ENCODE results near the gene HDDC3. TPM values are rescaled to one million over a fixed set of nuclear protein-coding genes. Genes with fewer than 3 reads are reported as not detected.

The HDDC3 gene
- total RNA-seq, 1 experiment from 2014 or later = 5.3 TPM

GRCh38 chr15:90913398-90913944 is 18.9 kb downstream of the HDDC3 start:
- Histone ChIP-seq H3K4me1 (ENCODE audit: control insufficient read depth, insufficient read depth, low read length) (no peaks in the 10 kb centered on the region), H3K27ac (ENCODE audit: low read length) (no peak overlapping the region), H3K36me3 (ENCODE audit: control insufficient read depth, insufficient read depth, low read length) (peaks cover 5% of the 10 kb centered on the region), H3K27me3 (ENCODE audit: control insufficient read depth, insufficient read depth, low read length) (no peaks in the 10 kb centered on the region), H3K9me3 (ENCODE audit: control insufficient read depth, insufficient read depth, low read depth, low read length) (no peaks in the 10 kb centered on the region), H3K4me3 (ENCODE audit: low read depth in 2 of 2, low read length in 2 of 2) (no peak overlapping the region)
- POLR2A ChIA-PET = no interaction called here
- intact Hi-C loops (cut with micrococcal nuclease; ENCODE audit: unreplicated experiment) (no loop called here), in situ Hi-C loops (cut with HindIII; ENCODE audit: low pct_unique_long_range_greater_than_20kb, low sequenced_read_pairs) (no loop called here)
- no TSS peak for BruUV-seq (replicated peaks)
- TF ChIP-seq, protein P1, sequence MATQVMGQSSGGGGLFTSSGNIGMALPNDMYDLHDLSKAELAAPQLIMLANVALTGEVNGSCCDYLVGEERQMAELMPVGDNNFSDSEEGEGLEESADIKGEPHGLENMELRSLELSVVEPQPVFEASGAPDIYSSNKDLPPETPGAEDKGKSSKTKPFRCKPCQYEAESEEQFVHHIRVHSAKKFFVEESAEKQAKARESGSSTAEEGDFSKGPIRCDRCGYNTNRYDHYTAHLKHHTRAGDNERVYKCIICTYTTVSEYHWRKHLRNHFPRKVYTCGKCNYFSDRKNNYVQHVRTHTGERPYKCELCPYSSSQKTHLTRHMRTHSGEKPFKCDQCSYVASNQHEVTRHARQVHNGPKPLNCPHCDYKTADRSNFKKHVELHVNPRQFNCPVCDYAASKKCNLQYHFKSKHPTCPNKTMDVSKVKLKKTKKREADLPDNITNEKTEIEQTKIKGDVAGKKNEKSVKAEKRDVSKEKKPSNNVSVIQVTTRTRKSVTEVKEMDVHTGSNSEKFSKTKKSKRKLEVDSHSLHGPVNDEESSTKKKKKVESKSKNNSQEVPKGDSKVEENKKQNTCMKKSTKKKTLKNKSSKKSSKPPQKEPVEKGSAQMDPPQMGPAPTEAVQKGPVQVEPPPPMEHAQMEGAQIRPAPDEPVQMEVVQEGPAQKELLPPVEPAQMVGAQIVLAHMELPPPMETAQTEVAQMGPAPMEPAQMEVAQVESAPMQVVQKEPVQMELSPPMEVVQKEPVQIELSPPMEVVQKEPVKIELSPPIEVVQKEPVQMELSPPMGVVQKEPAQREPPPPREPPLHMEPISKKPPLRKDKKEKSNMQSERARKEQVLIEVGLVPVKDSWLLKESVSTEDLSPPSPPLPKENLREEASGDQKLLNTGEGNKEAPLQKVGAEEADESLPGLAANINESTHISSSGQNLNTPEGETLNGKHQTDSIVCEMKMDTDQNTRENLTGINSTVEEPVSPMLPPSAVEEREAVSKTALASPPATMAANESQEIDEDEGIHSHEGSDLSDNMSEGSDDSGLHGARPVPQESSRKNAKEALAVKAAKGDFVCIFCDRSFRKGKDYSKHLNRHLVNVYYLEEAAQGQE (IDR thresholded peaks at IDR 0.05; ENCODE audit: insufficient read depth in 1 of 2, low read depth in 2 of 2, low read length in 1 of 2) = no peak
- TF ChIP-seq TCF7L2 (IDR thresholded peaks at IDR 0.05; ENCODE audit: low read depth, low read length) (no peak), SIN3A (IDR thresholded peaks at IDR 0.05; ENCODE audit: borderline replicate concordance, insufficient read depth, low read depth, low read length) (no peak), POLR2AphosphoS5 (IDR thresholded peaks at IDR 0.05; ENCODE audit: low read depth, low read length) (no peak)
- TF ChIP-seq, protein P2, sequence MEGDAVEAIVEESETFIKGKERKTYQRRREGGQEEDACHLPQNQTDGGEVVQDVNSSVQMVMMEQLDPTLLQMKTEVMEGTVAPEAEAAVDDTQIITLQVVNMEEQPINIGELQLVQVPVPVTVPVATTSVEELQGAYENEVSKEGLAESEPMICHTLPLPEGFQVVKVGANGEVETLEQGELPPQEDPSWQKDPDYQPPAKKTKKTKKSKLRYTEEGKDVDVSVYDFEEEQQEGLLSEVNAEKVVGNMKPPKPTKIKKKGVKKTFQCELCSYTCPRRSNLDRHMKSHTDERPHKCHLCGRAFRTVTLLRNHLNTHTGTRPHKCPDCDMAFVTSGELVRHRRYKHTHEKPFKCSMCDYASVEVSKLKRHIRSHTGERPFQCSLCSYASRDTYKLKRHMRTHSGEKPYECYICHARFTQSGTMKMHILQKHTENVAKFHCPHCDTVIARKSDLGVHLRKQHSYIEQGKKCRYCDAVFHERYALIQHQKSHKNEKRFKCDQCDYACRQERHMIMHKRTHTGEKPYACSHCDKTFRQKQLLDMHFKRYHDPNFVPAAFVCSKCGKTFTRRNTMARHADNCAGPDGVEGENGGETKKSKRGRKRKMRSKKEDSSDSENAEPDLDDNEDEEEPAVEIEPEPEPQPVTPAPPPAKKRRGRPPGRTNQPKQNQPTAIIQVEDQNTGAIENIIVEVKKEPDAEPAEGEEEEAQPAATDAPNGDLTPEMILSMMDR (IDR thresholded peaks at IDR 0.05) = no peak
- ATAC-seq (no peak), DNase-seq (ENCODE audit: low read depth, low spot score) (no peak)
- CTCF ChIA-PET = interaction anchor here (1.1 kb wide), 1 partner anchor 11 kb away, joined by 3 read pairs; no protein-coding TSS in a partner anchor

GRCh38 chr15:90912770-90913075 is 19.6 kb downstream of the HDDC3 start:
- no TSS peak for BruUV-seq (replicated peaks)

More at GRCh38 chr15:90912770-90913075, 19.6 kb downstream of the HDDC3 start:
- no peak for DNase-seq (ENCODE audit: low read depth, low spot score)
- in situ Hi-C loops (cut with HindIII; ENCODE audit: low pct_unique_long_range_greater_than_20kb, low sequenced_read_pairs) = no loop called here
- Histone ChIP-seq H3K27ac (ENCODE audit: low read length) (no peak overlapping the region), H3K9me3 (ENCODE audit: control insufficient read depth, insufficient read depth, low read depth, low read length) (no peaks in the 10 kb centered on the region), H3K27me3 (ENCODE audit: control insufficient read depth, insufficient read depth, low read length) (no peaks in the 10 kb centered on the region), H3K4me1 (ENCODE audit: control insufficient read depth, insufficient read depth, low read length) (no peaks in the 10 kb centered on the region), H3K36me3 (ENCODE audit: control insufficient read depth, insufficient read depth, low read length) (peaks cover 5% of the 10 kb centered on the region), H3K4me3 (ENCODE audit: low read depth in 2 of 2, low read length in 2 of 2) (no peak overlapping the region)
- TF ChIP-seq SIN3A (IDR thresholded peaks at IDR 0.05; ENCODE audit: borderline replicate concordance, insufficient read depth, low read depth, low read length) (no peak), POLR2AphosphoS5 (IDR thresholded peaks at IDR 0.05; ENCODE audit: low read depth, low read length) (no peak), TCF7L2 (IDR thresholded peaks at IDR 0.05; ENCODE audit: low read depth, low read length) (no peak)
- TF ChIP-seq, protein P1 (IDR thresholded peaks at IDR 0.05; ENCODE audit: insufficient read depth in 1 of 2, low read depth in 2 of 2, low read length in 1 of 2) = no peak
- TF ChIP-seq, protein P2 (IDR thresholded peaks at IDR 0.05) = no peak
- ChIA-PET POLR2A (no interaction called here), CTCF (interaction anchor here (1.1 kb wide), 1 partner anchor 10 kb away, joined by 3 read pairs; no protein-coding TSS in a partner anchor)
- no peak for ATAC-seq
- intact Hi-C loops (cut with micrococcal nuclease; ENCODE audit: unreplicated experiment) = no loop called here
